HG03045 (cell line): ENCODE results near the gene LTBP1.

Source experiments
- ATAC-seq: cut with Tn5 transposase; IDR thresholded peaks from one replicate; pipeline ENCODE4 v1.9.1; 2021; ENCODE audit warnings: mild to moderate bottlenecking, moderate library complexity; ENCODE audit not compliant: unreplicated experiment

LTBP1 gene

GRCh38 chr2:33108483-33109443 lies 162.0 kb downstream of the LTBP1 start:
- ATAC-seq = no peak

- no peak for ATAC-seq
Measured at GRCh38 chr2:33110461-33110860, 163.7 kb downstream of the LTBP1 start.

- ATAC-seq = no peak
Measured at GRCh38 chr2:33111002-33111446, 164.3 kb downstream of the LTBP1 start.

- no peak for ATAC-seq
Measured at GRCh38 chr2:33115196-33115595, 168.4 kb downstream of the LTBP1 start.

GRCh38 chr2:33115728-33116127 lies 169.0 kb downstream of the LTBP1 start:
- no peak for ATAC-seq

GRCh38 chr2:33116799-33117198 lies 170.0 kb downstream of the LTBP1 start:
- no peak for ATAC-seq

GRCh38 chr2:33118651-33119050 lies 171.9 kb downstream of the LTBP1 start:
- ATAC-seq = no peak

- ATAC-seq = no peak
Measured at GRCh38 chr2:33121416-33121815, 174.7 kb downstream of the LTBP1 start.

- no peak for ATAC-seq
Measured at GRCh38 chr2:33121925-33122324, 175.2 kb downstream of the LTBP1 start.

- ATAC-seq = no peak
Measured at GRCh38 chr2:33122726-33123125, 176.0 kb downstream of the LTBP1 start.

GRCh38 chr2:33123216-33123615 lies 176.5 kb downstream of the LTBP1 start:
- no peak for ATAC-seq

GRCh38 chr2:33126552-33126951 lies 179.8 kb downstream of the LTBP1 start:
- ATAC-seq = no peak

- no peak for ATAC-seq
Measured at GRCh38 chr2:33126958-33127357, 180.2 kb downstream of the LTBP1 start.

- no peak for ATAC-seq
Measured at GRCh38 chr2:33129263-33130053, 182.7 kb downstream of the LTBP1 start.

- ATAC-seq = no peak
Measured at GRCh38 chr2:33130054-33130447, 183.3 kb downstream of the LTBP1 start.

- ATAC-seq = no peak
Measured at GRCh38 chr2:33130544-33130943, 183.8 kb downstream of the LTBP1 start.

GRCh38 chr2:33131111-33131510 lies 184.4 kb downstream of the LTBP1 start:
- no peak for ATAC-seq

- no peak for ATAC-seq
Measured at GRCh38 chr2:33131749-33132148, 185.0 kb downstream of the LTBP1 start.

GRCh38 chr2:33133454-33133952 lies 186.8 kb downstream of the LTBP1 start:
- ATAC-seq = no peak

GRCh38 chr2:33134086-33134771 lies 187.5 kb downstream of the LTBP1 start:
- ATAC-seq = no peak
